GM19452 (cell line): ENCODE measurements around the gene PDCD10.
A peak's percentile ranks its signal among the peaks of the same experiment; 100 is the strongest.

ENCODE experiments used
- ATAC-seq: cut with Tn5 transposase; IDR thresholded peaks from one replicate; pipeline ENCODE4 v1.9.1; 2021; ENCODE audit not compliant: unreplicated experiment

Gene PDCD10

DNA sequence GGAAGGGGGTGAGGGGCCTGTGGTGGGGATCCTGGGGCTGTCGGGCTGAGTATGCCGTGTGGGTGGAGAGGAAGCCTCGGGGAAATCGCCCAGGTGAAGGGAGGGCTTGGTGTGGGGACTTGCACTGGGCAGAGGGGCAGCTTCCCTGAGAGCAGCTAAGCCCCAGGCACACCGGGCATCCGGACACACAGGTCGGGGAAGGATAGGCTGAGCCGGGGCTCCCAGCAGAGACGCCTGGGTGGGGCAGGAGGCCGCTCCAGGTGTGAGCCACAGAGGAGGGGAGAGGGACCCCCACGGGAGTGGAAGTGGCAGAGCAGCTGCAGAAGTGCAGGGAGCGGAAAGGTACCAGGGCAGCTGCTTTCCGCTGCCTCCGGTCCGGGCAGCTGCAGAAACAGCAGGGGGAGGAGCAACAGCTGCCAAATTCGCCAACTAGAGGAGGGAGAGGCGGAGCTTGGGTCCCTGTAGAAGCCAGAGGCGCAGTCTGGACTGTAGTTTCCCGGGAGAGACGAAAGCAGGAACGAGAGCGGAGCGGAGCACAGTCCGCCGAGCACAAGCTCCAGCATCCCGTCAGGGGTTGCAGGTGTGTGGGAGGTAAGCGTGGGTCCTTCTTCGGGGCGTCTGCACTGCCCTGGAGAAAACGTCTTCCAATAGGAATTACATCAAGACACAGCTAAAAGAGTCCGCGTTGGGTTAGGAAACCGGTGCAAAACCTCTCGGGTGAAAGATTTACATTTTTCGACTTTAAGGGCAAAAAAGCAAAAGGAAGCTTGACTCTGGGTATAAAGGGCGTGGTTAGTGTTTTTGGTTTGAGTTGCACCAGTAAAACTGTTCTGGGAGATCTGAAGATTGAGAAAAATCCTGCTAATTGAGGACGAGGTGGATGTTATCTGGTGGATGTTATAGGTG, 794 bp upstream of the PDCD10 start, which contains the start of gene SERPINI1:
TSS of gene SERPINI1 (plus strand) at position 489 of the 906 bp plus-strand sequence. CDS start 53,408 bp downstream, outside the sequence.
- ATAC-seq: peak; percentile 57

DNA sequence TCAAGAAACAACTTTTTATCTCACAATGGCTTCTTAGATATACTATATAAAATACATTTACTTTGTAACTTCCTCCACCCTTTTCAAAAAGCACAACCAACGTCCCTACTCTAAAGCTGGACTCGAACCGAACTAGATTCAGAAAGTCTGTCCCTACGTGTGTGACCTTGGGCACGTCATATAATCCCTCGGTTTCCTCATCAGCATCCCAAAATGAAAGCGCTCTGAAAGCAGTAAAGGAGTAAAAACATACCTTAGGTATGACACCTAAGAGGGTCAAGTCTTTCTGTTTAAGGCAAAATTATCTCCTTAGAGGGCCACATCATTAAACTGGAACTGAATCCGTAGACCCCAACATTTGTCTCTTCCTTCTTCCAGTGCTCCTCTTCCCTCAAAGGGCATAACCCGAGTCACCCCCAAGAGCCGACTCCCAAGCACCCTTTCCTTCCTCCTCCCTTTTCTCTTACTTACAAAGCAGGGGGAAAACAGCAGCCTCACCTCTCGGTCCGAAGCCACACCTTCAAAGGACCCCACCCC, 663 bp downstream of the PDCD10 start:
- ATAC-seq: no peak

DNA sequence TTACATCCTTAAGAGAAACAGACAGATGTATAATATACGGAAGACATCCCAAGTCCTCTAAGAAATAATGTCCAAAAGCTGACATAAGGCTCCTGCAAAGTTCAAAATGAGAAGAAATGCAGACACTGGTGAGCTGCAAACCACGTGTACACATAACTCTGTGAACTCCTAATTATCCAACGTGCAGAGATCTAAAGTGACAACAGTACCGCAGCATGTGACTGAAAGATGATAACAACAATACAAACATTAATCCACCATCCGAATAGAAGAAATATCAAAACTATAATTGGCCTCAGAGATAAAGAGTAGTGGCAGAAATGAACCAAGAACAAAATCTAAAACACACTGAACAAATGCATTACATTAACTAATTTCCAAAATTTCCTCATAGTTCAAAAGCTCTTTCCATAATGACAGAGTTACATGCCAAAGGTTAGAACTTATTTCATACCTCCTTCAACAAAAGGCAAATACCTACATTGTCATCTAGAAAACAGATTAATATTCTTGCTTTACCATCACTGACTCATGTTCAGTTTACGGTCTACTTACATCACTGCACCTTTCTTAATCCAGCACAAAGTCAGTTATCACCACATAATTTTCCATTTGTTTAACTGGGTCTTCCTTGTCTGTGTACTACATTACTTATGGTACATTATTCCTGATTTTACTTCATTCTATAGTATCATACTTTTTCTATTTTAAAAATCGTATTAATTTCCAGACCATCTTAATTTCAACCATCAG, 2.2 kb downstream of the PDCD10 start:
- ATAC-seq: no peak

DNA sequence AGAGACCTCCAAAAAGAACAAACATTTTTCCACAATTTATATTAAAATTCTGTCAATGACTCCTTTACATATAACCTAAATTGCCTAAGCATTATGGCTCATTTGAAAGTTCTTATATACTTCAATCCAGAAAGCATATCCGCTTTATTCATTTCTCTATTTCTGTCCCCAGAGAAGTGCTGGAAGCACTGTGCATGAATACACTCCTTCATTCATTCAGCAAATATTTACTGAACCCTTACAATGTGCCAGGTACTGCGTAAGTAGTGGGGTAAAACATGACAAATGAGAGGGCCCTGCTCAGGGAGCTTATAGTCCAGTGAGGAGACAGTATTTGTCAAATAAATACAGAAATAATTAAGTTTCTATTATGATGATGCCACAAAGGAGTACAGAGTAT, 3.3 kb downstream of the PDCD10 start:
- ATAC-seq: no peak

DNA sequence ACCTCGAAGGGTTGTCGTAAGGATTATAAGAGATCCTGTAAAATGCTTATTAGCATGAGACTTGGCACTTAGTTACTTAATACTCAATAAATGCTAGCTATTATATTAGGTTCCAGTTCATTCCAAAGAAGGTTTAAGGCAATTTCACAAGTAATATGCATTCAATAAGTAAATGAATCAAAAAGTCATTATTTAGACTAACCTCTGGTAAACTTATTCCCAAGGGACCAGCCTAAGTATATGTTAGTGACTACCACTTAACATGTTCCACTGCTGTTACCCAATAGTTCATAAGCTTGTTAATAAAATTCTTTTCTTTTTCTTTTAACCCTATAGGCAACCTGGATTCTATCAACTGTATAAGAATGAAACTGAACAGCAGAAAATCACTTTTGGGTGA, 5.1 kb downstream of the PDCD10 start:
- ATAC-seq: no peak

DNA sequence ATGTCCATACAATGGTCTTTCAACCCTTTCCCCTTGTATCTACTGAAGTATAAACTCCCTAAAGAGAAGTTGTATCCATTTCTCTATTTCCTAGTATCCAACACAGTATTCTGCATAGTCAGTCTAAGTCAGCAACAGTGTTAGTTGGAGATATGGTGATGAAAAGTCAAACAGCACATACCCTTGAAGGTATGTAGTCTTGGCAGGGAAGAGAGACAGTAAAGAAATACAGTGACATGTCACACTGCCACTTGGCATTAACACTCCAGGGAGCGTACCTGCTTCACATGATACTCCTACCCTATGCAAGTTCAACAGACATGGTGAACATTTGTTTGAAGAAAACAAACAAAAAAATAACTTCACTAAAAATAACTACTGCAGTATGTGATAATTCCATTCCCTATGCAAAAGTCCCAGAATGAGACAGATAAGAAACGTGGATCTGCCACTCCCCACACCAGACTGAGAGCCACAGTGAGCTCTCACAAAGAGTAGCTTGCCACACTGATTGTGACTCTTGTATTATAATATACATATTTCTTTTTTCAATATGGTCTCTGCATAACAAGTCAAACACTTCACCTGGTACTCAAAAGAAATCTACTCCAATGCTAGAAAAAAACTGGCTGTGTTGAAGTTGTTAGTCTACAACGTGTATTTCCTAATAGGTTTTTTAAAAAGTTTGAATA, 5.9 kb downstream of the PDCD10 start:
- no peak for ATAC-seq

DNA sequence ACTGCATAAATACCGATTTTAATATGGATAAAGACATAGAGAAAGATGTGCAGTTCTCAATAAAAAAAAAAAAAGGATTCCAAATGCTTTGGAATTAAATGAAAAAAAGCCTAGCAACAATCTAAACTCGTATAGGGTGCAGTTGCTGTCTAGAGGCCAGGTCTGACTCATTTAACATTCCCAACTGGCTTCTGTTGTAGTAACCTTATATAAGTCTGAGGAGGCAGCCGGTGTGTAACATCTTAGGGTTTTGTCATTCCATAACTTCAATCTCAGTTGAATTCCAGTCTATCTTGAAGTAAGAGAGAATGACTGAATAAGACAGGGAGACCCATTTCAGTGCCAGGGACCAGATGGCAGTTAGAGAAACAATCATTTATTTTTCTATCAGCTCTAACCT, 6.5 kb downstream of the PDCD10 start:
- ATAC-seq: no peak

DNA sequence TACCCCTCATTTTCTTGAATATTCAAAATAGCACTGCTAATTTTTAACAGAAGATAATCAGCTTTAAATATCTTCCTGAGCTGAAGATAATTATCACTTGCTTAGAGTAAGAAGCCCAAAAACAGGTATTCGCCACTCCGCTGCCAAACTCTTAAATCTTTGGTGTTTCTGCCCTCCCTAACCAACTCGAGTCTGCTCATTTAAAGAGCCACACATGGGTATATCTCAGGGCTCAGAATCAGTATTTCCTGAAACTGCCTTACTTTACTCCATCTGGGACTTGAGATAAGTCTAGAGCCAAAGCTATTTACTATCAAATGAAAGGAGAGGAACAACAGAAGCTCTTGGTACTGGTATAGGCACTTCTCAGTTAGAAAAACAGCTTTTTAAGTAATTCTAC, 10.8 kb downstream of the PDCD10 start:
- no peak for ATAC-seq

DNA sequence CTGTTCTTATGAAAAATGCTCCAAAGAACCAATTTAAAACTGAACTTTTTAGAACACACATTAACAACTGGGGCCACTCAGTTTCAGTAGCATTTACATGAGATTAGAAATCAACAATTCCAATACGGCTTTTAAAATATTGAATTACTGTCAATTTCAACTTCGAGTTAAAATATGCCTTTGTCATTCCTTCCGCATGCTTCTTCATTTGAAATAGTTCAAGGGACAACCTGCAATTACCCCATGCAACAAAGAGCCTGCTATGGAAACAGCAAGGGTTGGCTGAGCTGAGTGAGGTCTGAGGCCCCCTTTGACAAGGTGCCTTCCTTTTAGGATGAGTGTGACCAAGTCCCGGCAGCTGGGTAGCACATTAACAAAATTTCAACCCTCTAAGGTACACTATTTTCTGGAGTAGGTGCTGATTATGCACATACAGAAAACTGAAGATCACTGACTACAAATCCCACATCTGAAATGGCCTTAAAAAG, 11.6 kb downstream of the PDCD10 start:
- no peak for ATAC-seq

DNA sequence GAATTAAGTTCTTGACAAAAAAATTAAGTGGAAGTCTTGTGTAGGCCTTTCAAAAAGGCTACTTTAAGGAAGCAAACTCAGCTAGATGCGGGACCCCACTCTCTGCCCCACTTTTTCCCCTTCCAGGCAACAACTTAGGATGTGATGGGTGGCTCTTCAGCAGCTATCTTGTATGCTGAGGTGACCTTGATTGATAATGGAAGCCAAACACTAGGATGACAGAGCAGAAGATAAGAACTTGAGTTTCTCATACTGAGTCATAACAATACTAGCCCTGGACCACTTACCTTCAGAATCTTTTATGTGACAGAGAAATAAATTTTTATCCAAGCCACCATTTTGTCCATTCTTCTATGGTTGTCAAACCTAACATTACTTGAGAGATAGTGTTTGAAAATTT, 16.1 kb downstream of the PDCD10 start:
- ATAC-seq: no peak

DNA sequence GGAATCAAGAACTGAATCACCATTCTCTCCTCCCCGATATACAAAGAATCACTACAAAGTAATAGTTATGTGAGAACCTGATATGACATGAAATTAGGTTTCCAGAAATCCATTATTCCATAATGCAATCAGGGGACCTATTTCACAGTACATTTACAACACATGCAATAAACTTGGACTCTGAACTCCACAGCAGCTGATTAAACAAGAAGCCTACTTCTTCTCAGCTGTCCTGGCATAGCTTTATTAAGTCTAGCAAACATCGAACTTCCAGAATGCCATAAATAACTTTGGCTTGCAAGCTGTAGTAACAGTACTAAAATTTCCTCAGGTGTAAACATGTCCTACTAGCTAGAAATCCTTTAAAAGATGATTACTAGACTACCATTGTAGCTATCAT, 17.8 kb downstream of the PDCD10 start:
- no peak for ATAC-seq

DNA sequence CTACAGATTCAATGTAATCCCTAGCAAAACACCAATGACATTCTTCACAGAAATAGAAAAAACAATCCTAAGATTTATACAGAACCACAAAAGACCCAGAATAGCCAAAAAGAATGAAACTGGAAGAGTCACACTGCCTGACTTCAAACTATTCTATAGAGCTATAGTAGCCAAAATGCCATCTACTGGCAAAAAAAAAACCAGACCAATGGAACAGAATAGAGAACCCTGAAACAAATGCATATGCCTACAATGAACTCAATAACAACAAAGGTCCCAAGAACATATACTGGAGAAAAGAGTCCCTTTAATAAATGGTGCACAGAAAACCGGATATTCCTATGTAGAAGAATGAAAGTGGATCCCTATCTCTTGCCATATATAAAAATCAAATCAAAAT, 19.8 kb downstream of the PDCD10 start:
- ATAC-seq: no peak

DNA sequence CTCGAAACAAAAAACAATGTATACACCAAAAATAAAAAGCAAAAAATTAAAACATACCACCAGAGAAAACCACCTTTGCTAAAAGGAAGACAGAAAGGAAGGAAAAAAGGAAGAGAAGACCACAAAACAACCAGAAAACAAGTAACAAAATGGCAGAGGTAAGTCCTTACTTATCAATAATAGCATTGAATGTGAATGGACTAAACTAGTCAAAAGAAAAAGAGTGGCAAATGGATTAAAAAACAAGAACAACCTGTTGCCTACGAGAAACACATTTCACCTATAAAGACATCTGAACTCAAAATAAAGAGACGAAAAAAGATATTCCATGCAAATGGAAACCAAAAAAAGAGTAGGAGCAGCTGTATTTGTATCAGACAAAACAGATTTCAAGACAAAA, 22.2 kb downstream of the PDCD10 start:
- ATAC-seq: no peak

DNA sequence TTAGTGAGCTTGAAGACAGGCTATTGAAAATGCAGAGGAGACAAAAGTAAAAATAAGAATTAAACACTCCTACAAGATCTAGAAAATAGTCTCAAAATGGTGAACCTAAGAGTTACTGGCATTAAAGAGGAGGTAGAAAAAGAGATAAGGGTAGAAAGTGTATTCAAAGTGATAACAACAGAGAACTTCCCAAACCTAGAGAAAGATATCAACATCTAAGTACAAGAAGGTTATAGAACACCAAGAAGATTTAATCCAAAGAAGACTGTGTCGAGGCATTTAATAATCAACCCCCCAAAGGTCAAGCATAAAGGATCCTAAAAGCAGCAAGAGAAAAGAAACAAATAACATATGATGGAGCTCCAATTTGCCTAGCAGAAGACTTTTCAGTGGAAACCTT, 23.3 kb downstream of the PDCD10 start:
- no peak for ATAC-seq

DNA sequence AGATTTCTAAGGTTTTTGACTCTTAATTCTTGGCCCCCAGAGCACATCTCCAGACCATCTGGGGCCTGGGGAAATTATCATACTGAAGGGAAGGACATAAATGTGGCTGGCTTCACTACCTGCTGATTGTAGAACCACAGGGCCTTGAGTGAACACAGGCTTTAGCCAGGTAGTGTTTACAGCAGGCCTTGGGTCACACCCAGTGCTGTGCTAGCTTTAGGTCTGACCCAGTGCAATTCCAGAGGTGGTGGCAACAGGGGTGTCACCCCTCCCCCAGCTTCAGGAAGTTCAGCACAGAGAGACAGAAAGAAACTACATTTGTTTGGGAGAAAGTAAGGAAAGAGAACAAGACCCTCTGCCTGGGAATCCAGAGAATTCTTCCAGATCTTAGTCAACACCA, 24.1 kb downstream of the PDCD10 start:
- ATAC-seq: no peak

DNA sequence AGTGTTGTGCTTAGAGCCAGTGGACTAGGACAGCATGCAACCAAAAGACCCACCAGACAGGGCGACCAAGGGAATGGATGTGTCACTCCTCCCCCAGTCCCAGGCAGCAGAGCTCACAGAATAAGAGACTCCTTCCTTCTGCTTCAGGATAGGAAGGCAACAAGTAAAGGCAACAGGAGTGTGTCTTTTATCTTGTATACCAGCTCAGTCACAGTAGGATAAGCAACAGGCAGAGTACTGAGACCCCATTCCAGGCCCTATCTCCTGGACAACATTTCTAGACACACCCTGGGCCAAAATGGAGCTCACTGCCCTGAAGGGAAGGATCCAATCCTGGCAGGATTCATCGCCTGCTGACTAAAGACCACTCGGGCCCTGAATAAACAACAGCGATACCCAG, 25.0 kb downstream of the PDCD10 start:
- no peak for ATAC-seq

DNA sequence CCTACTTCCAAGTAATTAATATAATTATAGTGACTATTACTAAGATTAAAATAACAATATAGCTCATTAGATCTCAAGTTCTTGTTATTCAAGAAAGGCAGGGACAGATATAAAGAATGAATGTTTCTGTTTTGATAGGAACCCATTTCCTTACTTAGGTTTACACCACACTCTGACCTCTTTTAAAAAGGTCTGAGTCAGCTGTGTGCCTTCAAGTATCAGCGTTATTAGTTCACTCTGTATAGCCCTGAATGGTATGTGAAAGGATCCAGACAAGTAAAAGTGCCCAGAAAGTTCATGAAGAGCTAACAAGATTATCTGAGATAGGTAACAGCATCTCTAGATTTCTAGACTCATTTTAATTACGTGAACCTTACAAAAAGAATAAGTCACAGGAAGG, 28.9 kb downstream of the PDCD10 start:
- ATAC-seq: no peak

DNA sequence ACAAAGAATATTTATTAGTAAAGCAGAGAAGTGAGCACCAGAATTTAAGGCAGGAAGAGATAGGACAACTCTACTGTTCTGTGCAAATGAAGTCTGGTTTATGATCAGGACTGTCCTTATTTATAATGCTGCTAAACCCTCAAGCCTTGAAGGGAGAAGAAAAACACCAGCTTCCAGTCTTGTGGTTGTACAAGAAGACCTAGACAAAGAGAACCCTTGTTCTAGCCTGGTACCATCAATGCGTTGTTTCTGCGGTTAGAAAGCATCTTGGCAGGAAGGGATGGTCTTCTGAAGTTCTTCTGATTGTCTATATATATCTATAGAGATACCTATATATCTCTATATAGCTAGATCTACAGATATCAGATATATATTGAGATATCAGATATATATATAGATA, 33.8 kb downstream of the PDCD10 start:
- ATAC-seq: no peak

DNA sequence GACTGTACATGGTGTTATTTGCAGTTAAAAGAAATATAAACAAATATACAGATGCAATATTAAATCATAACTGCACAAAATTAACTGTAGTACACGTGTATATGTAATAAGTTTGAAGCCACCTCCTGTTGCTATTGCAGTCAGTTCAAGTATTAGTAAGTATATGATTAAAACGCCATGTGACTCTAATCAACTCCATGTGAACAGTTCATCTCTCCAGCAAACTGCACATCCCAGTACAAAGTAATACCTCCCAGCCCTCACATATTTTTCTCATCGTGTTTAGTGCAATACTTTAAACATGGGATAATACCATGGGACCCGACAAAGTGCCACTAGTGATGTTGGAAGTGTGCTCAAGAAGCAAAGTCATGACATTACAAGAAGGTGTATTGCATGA, 34.6 kb downstream of the PDCD10 start:
- ATAC-seq: no peak

DNA sequence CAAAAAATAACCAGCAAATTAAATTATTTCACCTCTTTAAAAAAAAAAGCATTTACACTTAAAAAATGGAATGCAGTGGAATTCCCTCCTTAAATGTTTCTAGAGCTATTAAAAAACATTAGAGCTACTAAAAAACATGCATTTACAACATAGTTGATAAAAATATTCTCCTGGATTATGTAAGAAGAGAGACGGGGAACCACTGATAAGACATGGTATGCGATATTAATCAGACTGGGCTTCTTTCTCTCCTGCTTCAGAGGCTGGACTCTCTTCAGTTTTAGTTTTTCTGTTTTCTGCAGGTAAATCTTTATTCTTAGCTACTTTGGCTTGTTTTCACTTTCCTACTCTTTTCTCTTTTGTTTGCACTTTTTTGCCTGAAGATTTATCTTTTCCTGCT, 40.6 kb downstream of the PDCD10 start:
- no peak for ATAC-seq

DNA sequence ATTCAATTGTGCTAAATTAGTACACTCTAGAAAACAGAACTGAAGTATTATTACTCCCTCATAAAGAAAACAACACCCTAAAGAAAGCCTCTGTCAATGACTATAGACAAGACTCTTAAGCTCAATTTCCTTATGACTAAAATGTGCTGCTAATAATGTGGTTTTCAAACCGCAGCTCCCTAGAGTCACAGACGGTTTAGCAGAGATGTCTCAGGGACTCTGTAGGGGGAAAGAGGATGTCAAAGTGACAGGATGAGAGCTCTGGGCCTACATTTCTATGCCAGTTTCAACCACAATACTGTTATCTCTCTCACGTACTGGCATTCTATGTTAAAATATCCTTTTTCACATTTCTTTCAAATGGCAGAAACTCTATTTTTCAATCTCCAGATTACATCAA, 43.3 kb downstream of the PDCD10 start:
- peak; percentile 100 for ATAC-seq
